Measurements from ENCODE around the gene CCDC93.

CCDC93 gene, protein sequence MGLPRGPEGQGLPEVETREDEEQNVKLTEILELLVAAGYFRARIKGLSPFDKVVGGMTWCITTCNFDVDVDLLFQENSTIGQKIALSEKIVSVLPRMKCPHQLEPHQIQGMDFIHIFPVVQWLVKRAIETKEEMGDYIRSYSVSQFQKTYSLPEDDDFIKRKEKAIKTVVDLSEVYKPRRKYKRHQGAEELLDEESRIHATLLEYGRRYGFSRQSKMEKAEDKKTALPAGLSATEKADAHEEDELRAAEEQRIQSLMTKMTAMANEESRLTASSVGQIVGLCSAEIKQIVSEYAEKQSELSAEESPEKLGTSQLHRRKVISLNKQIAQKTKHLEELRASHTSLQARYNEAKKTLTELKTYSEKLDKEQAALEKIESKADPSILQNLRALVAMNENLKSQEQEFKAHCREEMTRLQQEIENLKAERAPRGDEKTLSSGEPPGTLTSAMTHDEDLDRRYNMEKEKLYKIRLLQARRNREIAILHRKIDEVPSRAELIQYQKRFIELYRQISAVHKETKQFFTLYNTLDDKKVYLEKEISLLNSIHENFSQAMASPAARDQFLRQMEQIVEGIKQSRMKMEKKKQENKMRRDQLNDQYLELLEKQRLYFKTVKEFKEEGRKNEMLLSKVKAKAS

DNA sequence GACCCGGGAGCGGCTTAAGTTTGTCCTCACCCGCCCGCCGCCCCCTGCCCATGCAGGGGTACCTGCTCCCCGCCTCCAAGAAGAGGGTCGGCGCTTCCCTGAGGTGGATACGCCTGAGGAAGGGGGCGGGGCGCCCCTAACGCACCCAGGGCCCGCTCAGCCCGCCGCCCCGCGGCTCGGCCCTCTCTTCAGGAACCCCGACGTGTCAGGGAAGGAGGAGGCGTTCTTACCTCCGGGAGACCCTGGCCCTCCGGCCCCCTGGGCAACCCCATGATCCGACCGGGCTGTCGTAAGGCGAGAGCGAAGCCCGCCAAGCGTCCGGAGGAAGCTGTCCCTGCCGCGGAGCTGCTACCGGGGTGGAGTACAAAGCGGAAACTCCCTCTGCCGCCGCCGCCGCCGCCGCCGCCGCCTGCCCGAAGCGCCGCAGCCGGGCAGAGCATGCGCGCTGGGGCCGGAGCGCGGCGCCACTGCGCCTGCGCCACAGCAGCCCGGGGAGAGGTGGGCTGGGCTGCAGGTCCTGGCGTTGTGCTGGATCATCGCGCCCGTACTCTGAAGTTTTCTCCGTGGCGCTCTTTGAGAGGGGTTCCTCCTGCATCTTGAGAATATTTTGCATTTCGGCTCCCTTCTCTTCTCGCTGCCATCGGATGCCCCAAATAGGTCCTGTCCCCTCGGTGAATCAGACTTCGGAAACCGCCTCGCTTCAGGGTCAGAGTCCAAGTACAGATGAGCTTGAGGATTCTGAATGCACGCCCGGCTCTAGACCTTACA, at the start of gene CCDC93:
Gene CCDC93 (minus strand): TSS at position 347 of the 768 bp plus-strand sequence. CDS start 75 bp downstream, at position 272.
- peak; percentile 94 for DNase-seq

DNA sequence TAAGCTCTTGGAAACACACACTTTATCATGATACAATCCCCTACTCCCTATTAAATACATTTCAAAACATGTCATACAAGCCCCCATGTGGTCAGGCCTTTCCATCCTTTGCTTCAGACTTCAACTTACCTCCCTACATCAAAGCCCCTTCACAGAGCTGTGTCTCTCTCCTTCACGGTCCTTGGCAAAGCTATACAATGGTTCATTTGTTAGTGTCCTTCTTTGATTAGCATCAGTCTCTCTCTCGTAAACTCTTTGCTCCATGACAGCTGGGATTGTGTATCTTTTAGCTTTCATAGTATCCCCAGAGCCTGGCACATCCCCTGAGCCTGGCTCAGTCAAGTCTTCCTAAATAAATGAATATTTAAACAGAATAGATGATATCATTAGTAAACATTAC, 48.8 kb upstream of the CCDC93 start:
- no peak for DNase-seq

DNA sequence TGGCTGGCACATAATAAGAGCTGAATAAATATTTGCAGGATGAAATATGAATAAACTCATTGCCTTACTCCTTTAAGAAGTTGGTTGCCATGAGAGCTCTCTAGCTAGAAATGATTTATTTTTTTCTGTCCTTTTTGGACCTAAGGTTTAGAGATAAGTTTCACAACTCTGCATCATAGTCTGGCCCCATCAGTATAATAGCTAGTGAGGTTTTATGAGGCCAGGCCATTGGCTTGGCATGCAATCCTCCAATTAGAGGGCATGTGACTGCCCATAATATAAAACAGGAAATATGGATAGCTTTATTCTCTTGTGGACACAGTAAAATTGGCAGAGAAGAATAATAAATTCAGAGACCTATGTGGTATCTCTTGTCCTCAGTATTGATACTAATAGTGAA, 48.2 kb upstream of the CCDC93 start:
- no peak for DNase-seq

DNA sequence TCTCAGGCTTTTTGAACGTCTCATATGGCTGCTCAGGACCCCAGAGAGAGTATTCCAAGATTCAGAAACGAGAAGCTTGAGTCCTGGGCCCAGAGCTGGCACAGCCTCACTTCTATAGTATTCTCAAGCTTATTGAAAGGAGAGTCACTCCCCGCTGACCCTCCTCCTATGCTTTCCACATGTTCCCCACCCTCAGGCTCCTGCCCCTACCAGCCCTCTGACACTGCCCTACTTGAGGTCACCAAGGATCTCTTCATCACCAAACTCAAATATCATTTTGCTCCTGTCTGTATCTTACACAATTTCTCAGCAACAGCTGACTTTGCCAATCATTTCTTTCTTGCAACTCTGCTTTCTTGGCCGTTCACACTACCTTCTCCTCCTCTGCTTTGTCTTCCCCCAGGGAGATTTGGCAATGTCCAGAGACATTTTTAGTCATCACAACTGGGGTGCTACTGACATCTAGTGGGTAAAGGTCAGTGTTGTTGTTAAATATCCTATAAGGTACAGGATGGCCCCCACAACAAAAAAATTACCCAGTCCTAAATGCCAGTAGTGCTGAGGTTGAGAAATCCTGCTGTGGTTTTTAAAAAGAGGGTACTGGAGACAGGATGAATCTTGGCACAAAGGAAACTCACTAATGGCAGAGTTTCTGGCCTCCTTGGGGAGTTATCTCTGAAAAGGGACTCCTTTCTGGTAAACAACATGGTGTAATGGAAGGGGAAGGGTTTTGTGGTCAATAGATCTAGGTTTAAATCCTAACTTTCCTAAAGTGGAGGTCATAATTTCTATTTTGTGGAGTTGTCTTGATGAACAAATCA, 47.5 kb upstream of the CCDC93 start:
- no peak for DNase-seq

- DNase-seq, result no peak
Measured at GRCh38 chr2:118059919-118060478, 46.1 kb upstream of the CCDC93 start.

DNA sequence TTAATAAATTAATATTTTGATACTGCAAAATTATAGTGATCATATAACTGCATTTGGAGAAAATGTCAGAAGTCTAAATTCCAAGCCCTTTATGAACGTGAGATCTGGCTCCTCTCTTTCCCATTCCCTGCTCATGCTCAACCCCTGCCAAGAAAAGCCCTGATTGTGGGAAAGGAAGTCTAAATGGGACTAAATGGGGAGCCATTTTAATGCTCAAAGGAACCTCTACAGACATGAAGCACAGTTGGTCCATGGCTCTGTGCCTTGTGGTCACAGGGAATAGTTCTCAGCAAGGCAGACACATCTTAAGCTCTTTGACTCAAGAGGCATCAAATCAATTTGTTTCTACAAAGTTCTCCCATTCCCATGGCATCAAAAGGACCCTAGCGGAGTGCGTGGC, 45.1 kb upstream of the CCDC93 start:
- no peak for DNase-seq

DNA sequence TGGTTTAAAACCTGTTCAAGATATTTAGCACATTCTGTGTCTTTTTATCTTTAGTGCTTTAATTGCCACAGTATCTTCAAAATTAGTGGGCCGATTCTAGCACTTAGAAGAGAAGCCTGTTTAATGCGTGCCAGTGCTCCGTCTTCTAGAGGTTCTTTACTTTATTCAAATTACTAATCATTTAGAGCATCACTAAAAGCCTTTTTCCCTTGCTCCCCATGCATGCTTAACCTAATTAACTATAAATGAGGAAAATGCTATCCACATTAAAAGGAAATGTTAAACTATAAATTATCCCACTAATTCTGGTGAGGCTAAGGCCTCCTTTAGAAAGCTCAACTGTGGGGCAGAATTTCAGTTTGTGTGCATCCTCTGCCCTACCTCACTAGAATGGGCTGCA, 42.9 kb upstream of the CCDC93 start:
- DNase-seq, result no peak

DNA sequence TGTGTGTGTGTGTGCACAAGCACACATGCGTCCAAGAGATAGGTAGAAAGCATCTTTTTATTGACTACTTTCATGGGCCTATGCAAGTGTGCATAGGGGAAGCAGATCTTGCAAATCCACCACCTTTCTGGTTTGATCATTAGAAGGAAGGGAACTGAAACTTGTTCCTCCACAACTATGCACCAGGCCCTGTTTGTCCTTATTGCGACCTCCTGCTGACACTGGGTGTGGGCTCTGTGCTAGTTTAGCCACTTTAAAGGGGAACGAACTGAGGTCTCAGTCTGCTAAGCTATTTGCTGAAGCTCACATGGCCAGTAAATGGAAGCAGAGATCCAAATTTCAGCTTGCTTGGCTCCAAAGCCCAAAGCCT, 42.3 kb upstream of the CCDC93 start:
- peak; percentile 19 for DNase-seq

DNA sequence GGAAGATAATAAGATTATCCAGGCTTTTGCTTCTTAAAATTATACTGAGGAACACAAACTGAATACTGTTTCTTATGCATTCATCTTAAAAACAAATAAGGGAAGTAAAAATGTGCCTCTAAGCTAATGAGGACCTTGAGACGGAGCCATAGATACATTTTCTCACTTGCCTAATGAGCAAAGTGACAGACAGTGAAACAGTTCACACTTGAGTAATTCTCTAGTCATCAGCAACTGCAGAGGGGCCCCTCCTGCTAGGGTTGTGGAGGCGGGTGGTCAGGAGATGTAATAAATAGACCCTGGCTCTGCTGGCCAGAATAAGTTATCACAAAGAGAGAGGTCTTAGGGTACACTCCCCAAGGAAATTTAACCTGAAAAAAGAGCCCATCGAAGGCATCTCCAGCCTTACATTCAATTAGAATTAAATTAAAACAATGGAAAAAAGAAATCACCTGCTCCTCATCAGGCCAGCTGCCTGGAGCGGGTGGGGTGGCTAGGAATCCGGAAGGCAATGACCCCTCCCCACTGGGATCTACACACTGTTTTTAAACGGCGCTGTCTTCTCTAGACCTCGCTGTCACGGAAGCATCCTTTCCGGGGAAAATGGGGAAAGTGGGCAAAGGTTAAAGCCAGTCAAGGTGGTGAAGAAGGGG, 41.8 kb upstream of the CCDC93 start:
- peak; percentile 45 for DNase-seq

DNA sequence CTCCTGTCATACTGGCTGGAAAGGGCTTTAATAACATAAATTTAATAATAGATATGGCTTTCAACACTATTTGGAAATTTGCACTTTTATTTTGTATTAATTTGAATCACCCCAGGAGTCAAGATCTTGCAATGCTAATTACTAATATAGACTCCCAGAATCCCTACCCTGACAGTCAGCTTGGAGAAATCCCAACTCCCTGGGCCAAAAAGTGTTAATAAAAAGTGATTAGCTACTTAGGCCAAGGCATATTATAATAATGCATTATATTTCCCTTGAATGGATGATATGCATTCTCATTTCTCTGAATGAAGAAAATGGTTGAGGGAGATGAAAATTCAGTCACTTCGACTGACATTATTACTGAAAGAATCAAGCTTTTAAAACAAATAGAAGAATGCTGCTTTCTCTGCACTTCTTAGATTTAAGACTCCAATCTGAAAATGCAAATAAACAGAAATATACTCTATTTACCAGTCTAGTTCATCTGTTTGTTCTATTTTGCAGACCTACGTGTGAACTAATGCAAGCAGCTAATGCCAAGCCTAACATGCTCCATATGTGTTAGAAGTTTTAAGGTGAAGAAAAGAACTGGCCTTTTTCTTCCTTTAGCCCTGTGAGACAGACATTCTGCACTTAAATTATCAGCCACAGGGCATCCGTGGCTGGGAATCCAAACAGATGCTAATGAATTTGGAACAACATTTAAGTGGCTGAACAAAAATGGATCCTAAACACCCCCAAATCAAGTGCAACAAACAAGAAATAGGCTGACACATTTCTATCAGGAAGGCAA, 40.5 kb upstream of the CCDC93 start:
- no peak for DNase-seq

DNA sequence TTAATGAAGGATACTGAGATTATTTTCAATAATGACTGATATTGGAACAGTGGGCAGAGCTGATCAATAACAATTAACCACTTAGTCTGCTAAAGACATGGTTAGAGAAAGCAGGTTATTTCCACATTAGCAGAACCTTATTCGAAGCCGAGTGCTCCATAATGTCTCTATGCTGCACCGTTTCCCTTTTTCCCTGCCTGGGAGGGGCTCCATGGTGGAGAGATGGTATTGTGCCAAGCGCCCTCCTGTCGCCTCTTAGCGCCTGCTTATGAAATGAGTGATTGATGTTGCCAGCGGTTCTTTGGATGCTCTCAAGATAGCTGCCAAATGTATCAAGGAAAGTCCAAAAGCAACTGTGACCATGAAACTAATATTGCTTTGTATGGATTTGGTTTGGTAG, 39.8 kb upstream of the CCDC93 start:
- peak; percentile 54 for DNase-seq

DNA sequence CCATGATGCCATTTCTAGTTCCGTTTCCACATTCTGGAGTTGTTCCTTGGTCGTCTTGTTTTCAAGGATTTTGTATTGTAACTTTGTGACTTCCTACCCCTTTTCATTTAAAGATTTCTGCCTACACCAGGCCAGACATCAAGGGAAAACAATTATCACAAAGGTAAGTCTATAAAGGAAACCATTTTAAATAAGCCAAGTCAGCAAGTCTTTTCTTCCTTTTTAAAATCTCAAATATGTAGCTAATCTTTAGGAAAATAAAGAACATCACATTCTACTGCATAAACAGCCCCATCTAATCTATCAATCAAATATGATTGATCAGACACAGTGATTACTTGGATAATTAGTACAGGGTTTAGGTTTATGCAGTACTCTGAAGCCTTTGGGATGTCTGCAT, 38.6 kb upstream of the CCDC93 start:
- no peak for DNase-seq

- DNase-seq, result peak; percentile 55
Measured at GRCh38 chr2:118051826-118052358, 38.0 kb upstream of the CCDC93 start.

- DNase-seq, result peak; percentile 26
Measured at GRCh38 chr2:118050974-118051373, 37.1 kb upstream of the CCDC93 start.

- no peak for DNase-seq
Measured at GRCh38 chr2:118050386-118050785, 36.5 kb upstream of the CCDC93 start.

DNA sequence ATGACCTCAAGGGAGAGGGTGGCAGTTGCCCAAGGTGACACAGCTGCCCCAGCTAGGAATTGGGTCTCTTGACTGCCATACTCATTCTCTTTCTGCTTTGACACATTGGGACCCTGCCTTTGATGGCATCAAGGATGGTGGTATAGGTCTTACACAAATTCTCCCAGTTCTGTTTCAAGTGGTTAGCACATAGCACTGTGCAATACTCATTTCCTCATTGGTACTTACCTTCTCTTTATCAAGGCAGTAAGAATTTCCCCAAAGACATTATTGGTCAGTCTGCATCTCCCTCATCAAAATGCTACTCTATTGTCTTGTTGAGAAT, 35.9 kb upstream of the CCDC93 start:
- no peak for DNase-seq

- DNase-seq, result no peak
Measured at GRCh38 chr2:118049140-118049815, 35.4 kb upstream of the CCDC93 start.

- no peak for DNase-seq
Measured at GRCh38 chr2:118048401-118048800, 34.5 kb upstream of the CCDC93 start.

DNA sequence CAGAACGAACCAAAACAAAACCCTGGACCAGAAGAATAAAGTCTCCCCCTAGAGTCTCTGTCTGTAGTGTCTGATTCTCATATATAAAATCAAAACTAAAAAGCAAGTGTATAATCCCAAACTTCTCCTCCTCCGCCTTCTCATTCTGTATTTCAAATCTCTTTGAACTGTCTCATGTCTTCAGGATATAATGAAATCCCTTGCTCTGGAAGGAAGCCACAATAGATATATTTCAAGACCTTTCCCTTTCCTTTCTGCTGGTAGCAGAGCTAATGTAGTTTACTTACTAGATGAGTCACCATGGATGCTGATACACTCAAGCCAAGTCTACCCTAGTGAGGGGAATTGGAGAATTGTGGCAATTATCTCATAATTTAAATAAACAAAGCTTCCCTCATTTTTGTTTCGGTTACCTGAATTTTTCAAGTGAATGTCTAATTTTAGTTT, 33.5 kb upstream of the CCDC93 start:
- no peak for DNase-seq

DNA sequence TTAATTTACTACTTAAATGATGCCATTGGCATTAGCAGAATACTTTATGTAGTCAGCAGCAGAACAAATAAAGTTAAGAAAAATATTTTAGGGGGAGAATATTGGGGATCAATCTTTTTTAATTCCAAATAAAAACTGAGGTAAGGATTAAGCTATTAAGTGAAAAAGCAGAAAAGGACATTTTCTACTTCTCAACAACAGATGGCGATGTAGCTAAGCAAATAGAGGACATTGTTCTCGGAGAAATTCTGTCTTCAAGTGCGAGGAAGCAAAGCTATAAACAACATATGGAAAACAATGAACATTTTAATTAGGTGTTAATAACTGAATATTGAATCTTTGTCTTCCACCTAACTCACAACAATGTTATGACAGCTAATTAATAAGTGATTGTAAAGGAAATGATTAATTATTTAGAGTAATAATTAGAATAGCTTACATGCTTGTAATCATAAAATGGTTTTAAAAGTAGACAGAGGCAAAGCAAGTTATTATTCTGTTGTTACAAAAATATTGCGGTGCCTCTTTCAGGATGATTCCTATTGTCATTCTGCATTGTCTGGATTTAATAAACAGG, 32.9 kb upstream of the CCDC93 start:
- DNase-seq, result no peak
